Neural cell (in vitro differentiated cells): ENCODE results near the gene SLC22A14. TPM values are rescaled to one million over a fixed set of nuclear protein-coding genes. Genes with fewer than 3 reads are reported as not detected.
A peak's percentile ranks its signal among the peaks of the same experiment; 100 is the strongest.

Source experiments
- H2AFZ ChIP-seq: fragments of 200-600, 300-800 bp; sonication (generic), shearing (Covaris generic); 2 replicates; pipeline ENCODE4 v1.6.0; 2014; ENCODE audit warnings: low read depth, mild to moderate bottlenecking, antibody characterized with exemption, low read length, moderate library complexity
- H3F3A ChIP-seq: fragments of 200-600 bp; shearing (Covaris generic); 2 replicates; pipeline ENCODE4 v1.6.1; 2016; ENCODE audit warnings: mild to moderate bottlenecking, moderate library complexity, mixed read lengths, antibody characterized with exemption, low read length; ENCODE audit not compliant: insufficient read depth, poor library complexity, severe bottlenecking
- H3K27ac ChIP-seq: fragments of 200-600, 300-800 bp; sonication (generic), shearing (Covaris generic); 2 replicates; pipeline ENCODE4 v1.5.1; 2014; ENCODE audit warnings: mild to moderate bottlenecking, low read length, moderate library complexity
- H3K27me3 ChIP-seq: fragments of 300-800, 200-600 bp; sonication (generic), shearing (Covaris generic); 2 replicates; pipeline ENCODE4 v1.6.0; 2014; ENCODE audit warnings: mild to moderate bottlenecking, low read depth, low read length, moderate library complexity; ENCODE audit not compliant: insufficient read depth
- H3K36me3 ChIP-seq: fragments of 300-800, 200-600 bp; sonication (generic), shearing (Covaris generic); 2 replicates; pipeline ENCODE4 v1.5.1; 2014; ENCODE audit warnings: mild to moderate bottlenecking, antibody characterized with exemption, low read length, moderate library complexity; ENCODE audit not compliant: insufficient read depth
- H3K4me2 ChIP-seq: fragments of 300-800, 200-600 bp; sonication (generic), shearing (Covaris generic); 2 replicates; pipeline ENCODE4 v1.6.0; 2014; ENCODE audit warnings: mild to moderate bottlenecking, low read length
- H3K4me3 ChIP-seq: fragments of 300-800, 200-600 bp; sonication (generic), shearing (Covaris generic); 2 replicates; pipeline ENCODE4 v1.5.1; 2014; ENCODE audit warnings: mild to moderate bottlenecking, low read length, moderate library complexity
- H3K79me2 ChIP-seq: fragments of 200-600 bp; shearing (Covaris generic); replicated peaks from 2 replicates; pipeline ENCODE4 v1.6.0; 2014; ENCODE audit warnings: mild to moderate bottlenecking, low read length, moderate library complexity; ENCODE audit not compliant: insufficient read depth
- H3K9ac ChIP-seq: fragments of 300-800, 200-600 bp; sonication (generic), shearing (Covaris generic); 2 replicates; pipeline ENCODE4 v1.6.1; 2016; ENCODE audit warnings: mild to moderate bottlenecking, low read length, mixed read lengths
- H3K9me2 ChIP-seq: fragments of 200-600 bp; shearing (Covaris generic); 2 replicates; pipeline ENCODE4 v1.6.1; 2016; ENCODE audit warnings: mild to moderate bottlenecking, low read length, mixed read lengths; ENCODE audit not compliant: insufficient read depth
- H3K9me3 ChIP-seq: fragments of 200-600, 300-800 bp; sonication (generic), shearing (Covaris generic); 2 replicates; pipeline ENCODE4 v1.6.1; 2016; ENCODE audit warnings: mild to moderate bottlenecking, mixed run types, low read length, moderate library complexity, mixed read lengths
- H4K20me1 ChIP-seq: fragments of 200-600 bp; shearing (Covaris generic); 2 replicates; pipeline ENCODE4 v1.6.1; 2016; ENCODE audit warnings: mild to moderate bottlenecking, mixed run types; ENCODE audit not compliant: insufficient read depth
- CTCF ChIP-seq: fragments of 450-650 bp; IDR thresholded peaks from 2 replicates; pipeline ENCODE4 v1.5.1; 2014; ENCODE audit warnings: antibody characterized with exemption, mild to moderate bottlenecking, moderate library complexity; ENCODE audit not compliant: poor library complexity, severe bottlenecking
- EP300 ChIP-seq: fragments of 450-650 bp; conservative IDR thresholded peaks from 2 replicates; pipeline ENCODE4 v1.6.1; 2014; ENCODE audit warnings: antibody characterized with exemption, mild to moderate bottlenecking, moderate library complexity; ENCODE audit not compliant: poor library complexity, severe bottlenecking
- EZH2 ChIP-seq: fragments of 200-600, 300-800 bp; shearing (Covaris generic), sonication (generic); IDR thresholded peaks from 2 replicates; pipeline ENCODE4 v1.6.1; 2014; ENCODE audit warnings: antibody characterized with exemption, low read length, borderline replicate concordance, mild to moderate bottlenecking; ENCODE audit not compliant: insufficient read depth, poor library complexity, severe bottlenecking
- MXI1 ChIP-seq: fragments of 450-650 bp; conservative IDR thresholded peaks from 2 replicates; pipeline ENCODE4 v1.6.1; 2014; ENCODE audit warnings: antibody characterized with exemption, mild to moderate bottlenecking; ENCODE audit not compliant: poor library complexity, severe bottlenecking
- POLR2AphosphoS5 ChIP-seq: IDR thresholded peaks from 2 replicates; pipeline ENCODE4 v1.6.1; 2012
- RAD21 ChIP-seq: fragments of 450-650 bp; conservative IDR thresholded peaks from 2 replicates; pipeline ENCODE4 v1.6.1; 2014; ENCODE audit warnings: antibody characterized with exemption, mild to moderate bottlenecking, moderate library complexity
- REST ChIP-seq: IDR thresholded peaks from 2 replicates; pipeline ENCODE4 v1.6.1; 2012; ENCODE audit warnings: borderline replicate concordance
- SMC3 ChIP-seq: fragments of 450-650 bp; conservative IDR thresholded peaks from 2 replicates; pipeline ENCODE4 v1.6.1; 2014; ENCODE audit warnings: antibody characterized with exemption, mild to moderate bottlenecking, moderate library complexity; ENCODE audit not compliant: poor library complexity
- TAF1 ChIP-seq: IDR thresholded peaks from 2 replicates; pipeline ENCODE4 v1.6.1; 2012; ENCODE audit warnings: low read depth
- polyA plus RNA-seq: library from polyadenylated mRNA; depleted of rRNA; stranded (reverse); fragments of >200 nt; gene quantifications from 2 replicates; pipeline ENCODE4 v1.2.3, GENCODE V29; 2014

The SLC22A14 gene
- polyA plus RNA-seq, 1 donor from 2014 or later, result 0.25 TPM

- H3K36me3 ChIP-seq, result no peaks in the 10 kb centered on the region
- no peak overlapping the region for H3K27ac ChIP-seq
- H3K9me2 ChIP-seq, result no peaks in the 10 kb centered on the region
- H3K9ac ChIP-seq, result no peak overlapping the region
- TF ChIP-seq TAF1 (no peak), EP300 (no peak), RAD21 (no peak), CTCF (no peak), MXI1 (no peak), EZH2 (no peak)
- peak overlapping the region; percentile 87 for H3K4me3 ChIP-seq
- H3K9me3 ChIP-seq, result no peaks in the 10 kb centered on the region
- H3K27me3 ChIP-seq, result no peaks in the 10 kb centered on the region
- H4K20me1 ChIP-seq, result no peaks in the 10 kb centered on the region
- H3K79me2 ChIP-seq, result no peaks in the 10 kb centered on the region
- no peak overlapping the region for H2AFZ ChIP-seq
- H3F3A ChIP-seq, result no peaks in the 10 kb centered on the region
- H3K4me2 ChIP-seq, result no peak overlapping the region
These were observed 65.5 kb downstream of the SLC22A14 start for GRCh38 chr3:38347421-38348200.

DNA sequence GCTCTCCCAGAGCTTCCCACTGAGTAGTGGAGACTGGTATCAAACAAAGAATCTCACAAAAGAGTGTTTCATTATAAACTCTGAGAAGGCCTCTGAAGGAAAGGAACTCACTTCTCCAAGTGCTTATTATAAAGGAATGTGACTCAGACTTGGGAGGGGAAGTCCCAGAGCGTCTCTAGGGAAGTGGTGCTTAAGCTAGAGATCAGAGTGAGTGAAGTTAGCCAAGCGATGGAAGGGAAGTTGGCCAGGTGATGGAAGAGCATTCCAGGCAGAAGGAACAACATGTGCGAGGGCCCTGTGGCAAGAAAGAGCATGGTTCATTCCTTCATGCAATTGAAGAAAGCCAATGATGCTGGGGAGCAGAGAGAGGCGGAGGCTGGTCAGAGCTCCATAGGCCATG, 66.8 kb downstream of the SLC22A14 start:
- Histone ChIP-seq H3K9me2 (no peaks in the 10 kb centered on the region), H3K79me2 (no peaks in the 10 kb centered on the region), H3F3A (no peaks in the 10 kb centered on the region), H3K9ac (no peak overlapping the region), H4K20me1 (no peaks in the 10 kb centered on the region), H3K27ac (no peak overlapping the region), H3K36me3 (no peaks in the 10 kb centered on the region), H3K4me3 (no peak overlapping the region), H3K9me3 (no peaks in the 10 kb centered on the region), H3K27me3 (no peaks in the 10 kb centered on the region), H2AFZ (no peak overlapping the region), H3K4me2 (no peak overlapping the region)
- TF ChIP-seq MXI1 (no peak), POLR2AphosphoS5 (no peak), EZH2 (no peak), REST (no peak), RAD21 (no peak), CTCF (no peak), TAF1 (no peak), EP300 (no peak), SMC3 (no peak)
